ENCODE data around the gene TBC1D24.

The TBC1D24 gene

GRCh38 chr16:2518823-2519710, 44.1 kb downstream of the TBC1D24 start:
- no peak overlapping the region for H3K27ac ChIP-seq (ENCODE audit: low read length, poor library complexity, severe bottlenecking)
- H3K14ac ChIP-seq (ENCODE audit: low read length in 2 of 2): no peak overlapping the region
- no peaks in the 10 kb centered on the region for H3K27me3 ChIP-seq (ENCODE audit: control insufficient read depth in 1 of 2, insufficient read depth in 1 of 2, low read length in 2 of 2)
- H3K79me1 ChIP-seq (replicated peaks; ENCODE audit: low read length, poor library complexity, severe bottlenecking): peaks cover 12% of the 10 kb centered on the region
- H3K36me3 ChIP-seq (ENCODE audit: control insufficient read depth in 1 of 2, insufficient read depth in 2 of 2, low read depth in 1 of 2, low read length in 2 of 2): peaks cover 33 to 65% of the 10 kb centered on the region in 2 experiments
- H3K23ac ChIP-seq (ENCODE audit: low read length in 2 of 2): no peak overlapping the region
- no peak overlapping the region for H3K4me2 ChIP-seq (ENCODE audit: low read length, poor library complexity, severe bottlenecking)
- no peak overlapping the region for H3K4ac ChIP-seq (ENCODE audit: low read depth in 1 of 2, low read length in 2 of 2)
- peak overlapping the region; percentile 73 for H4K91ac ChIP-seq (ENCODE audit: low read length)
- H3K18ac ChIP-seq (ENCODE audit: low read depth in 1 of 2, low read length in 2 of 2): no peak overlapping the region
- no peak for DNase-seq
- peak overlapping the region; percentile 32 to 49 for H2BK12ac ChIP-seq (ENCODE audit: low read length in 2 of 2)
- no peaks in the 10 kb centered on the region for H3K9me3 ChIP-seq (ENCODE audit: control insufficient read depth, low read length)
- H2BK15ac ChIP-seq (ENCODE audit: low read depth, poor library complexity, severe bottlenecking): peak overlapping the region; percentile 74
- WGBS: 94% methylated on average over 39 of the region's 39 CpGs
- no peak overlapping the region for H2AFZ ChIP-seq (ENCODE audit: low read depth, low read length)
- H4K8ac ChIP-seq (ENCODE audit: low read length): peak overlapping the region; percentile 57
- peak overlapping the region in 1 of 2 experiments; percentile 44 for H3K4me3 ChIP-seq (ENCODE audit: insufficient read depth in 1 of 2, low read depth in 1 of 2, low read length in 2 of 2)
- no peak overlapping the region for H2BK120ac ChIP-seq (ENCODE audit: low read depth, low read length)
- H3K9ac ChIP-seq (ENCODE audit: low read length): peak overlapping the region; percentile 75
- no peak overlapping the region for H2AK5ac ChIP-seq (ENCODE audit: low read length, severe bottlenecking)
- H3K4me1 ChIP-seq (ENCODE audit: control insufficient read depth, insufficient read depth, low read depth, low read length): peaks cover 57% of the 10 kb centered on the region
- no peak overlapping the region for H2BK5ac ChIP-seq (ENCODE audit: low read depth, low read length, poor library complexity, severe bottlenecking)

DNA sequence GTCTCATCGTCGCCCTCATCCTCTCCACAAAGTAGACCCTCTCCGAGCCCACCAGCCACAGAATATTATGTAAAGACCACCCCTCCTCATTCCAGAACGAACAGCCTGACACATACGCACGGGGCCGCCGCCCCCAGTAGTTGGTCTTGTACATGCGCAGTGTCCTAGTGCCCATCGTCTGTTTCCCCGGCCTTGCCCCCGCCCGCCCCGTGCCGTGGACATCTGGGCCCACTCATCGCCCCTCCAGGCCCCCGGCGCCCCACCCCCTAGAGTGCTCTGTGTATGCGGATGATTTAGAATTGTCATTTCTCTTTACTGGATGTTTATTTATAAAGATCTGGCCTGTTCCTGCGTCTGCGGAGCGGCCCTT, 44.8 kb downstream of the TBC1D24 start:
- no peak overlapping the region for H2BK120ac ChIP-seq (ENCODE audit: low read depth, low read length)
- H3K23ac ChIP-seq (ENCODE audit: low read length in 2 of 2): no peak overlapping the region
- no peak overlapping the region for H3K14ac ChIP-seq (ENCODE audit: low read length in 2 of 2)
- H3K9ac ChIP-seq (ENCODE audit: low read length): peak overlapping the region; percentile 75
- peak overlapping the region in 1 of 2 experiments; percentile 49 for H2BK12ac ChIP-seq (ENCODE audit: low read length in 2 of 2)
- H3K27ac ChIP-seq (ENCODE audit: low read length, poor library complexity, severe bottlenecking): peak overlapping the region; percentile 74
- H3K79me1 ChIP-seq (replicated peaks; ENCODE audit: low read length, poor library complexity, severe bottlenecking): peaks cover 18% of the 10 kb centered on the region
- no peak overlapping the region for H2BK5ac ChIP-seq (ENCODE audit: low read depth, low read length, poor library complexity, severe bottlenecking)
- H3K36me3 ChIP-seq (ENCODE audit: control insufficient read depth in 1 of 2, insufficient read depth in 2 of 2, low read depth in 1 of 2, low read length in 2 of 2): peaks cover 40 to 71% of the 10 kb centered on the region in 2 experiments
- H2AFZ ChIP-seq (ENCODE audit: low read depth, low read length): no peak overlapping the region
- no peak for DNase-seq
- H3K27me3 ChIP-seq (ENCODE audit: control insufficient read depth in 1 of 2, insufficient read depth in 1 of 2, low read length in 2 of 2): no peaks in the 10 kb centered on the region
- peaks cover 57% of the 10 kb centered on the region for H3K4me1 ChIP-seq (ENCODE audit: control insufficient read depth, insufficient read depth, low read depth, low read length)
- peak overlapping the region in 1 of 2 experiments; percentile 44 for H3K4me3 ChIP-seq (ENCODE audit: insufficient read depth in 1 of 2, low read depth in 1 of 2, low read length in 2 of 2)
- H3K4me2 ChIP-seq (ENCODE audit: low read length, poor library complexity, severe bottlenecking): peak overlapping the region; percentile 30
- H3K4ac ChIP-seq (ENCODE audit: low read depth in 1 of 2, low read length in 2 of 2): no peak overlapping the region
- peak overlapping the region in 1 of 2 experiments; percentile 35 for H3K18ac ChIP-seq (ENCODE audit: low read depth in 1 of 2, low read length in 2 of 2)
- peak overlapping the region; percentile 44 for H2BK15ac ChIP-seq (ENCODE audit: low read depth, poor library complexity, severe bottlenecking)
- H2AK5ac ChIP-seq (ENCODE audit: low read length, severe bottlenecking): no peak overlapping the region
- WGBS: 62% methylated on average over 20 of the region's 22 CpGs
- no peak overlapping the region for H4K91ac ChIP-seq (ENCODE audit: low read length)
- H4K8ac ChIP-seq (ENCODE audit: low read length): peak overlapping the region; percentile 27
- H3K9me3 ChIP-seq (ENCODE audit: control insufficient read depth, low read length): no peaks in the 10 kb centered on the region

GRCh38 chr16:2520097-2520783, 45.3 kb downstream of the TBC1D24 start, which contains the start of gene AMDHD2:
Gene AMDHD2 (plus strand): TSS chr16:2520371. CDS start chr16:2520459, 88 bp downstream.
- peak within 1 kb of the TSS; percentile 32 to 49 for H2BK12ac ChIP-seq (ENCODE audit: low read length in 2 of 2)

More at GRCh38 chr16:2520097-2520783, 45.3 kb downstream of the TBC1D24 start, which contains the start of gene AMDHD2:
- Histone ChIP-seq H3K27ac (ENCODE audit: low read length, poor library complexity, severe bottlenecking) (peak within 1 kb of the TSS; percentile 74), H3K9me3 (ENCODE audit: control insufficient read depth, low read length) (no peaks in the 10 kb centered on the region), H3K14ac (ENCODE audit: low read length in 2 of 2) (no peak within 1 kb of the TSS), H3K36me3 (ENCODE audit: control insufficient read depth in 1 of 2, insufficient read depth in 2 of 2, low read depth in 1 of 2, low read length in 2 of 2) (peaks cover 45 to 76% of the 10 kb centered on the region in 2 experiments), H3K27me3 (ENCODE audit: control insufficient read depth in 1 of 2, insufficient read depth in 1 of 2, low read length in 2 of 2) (no peaks in the 10 kb centered on the region), H3K4ac (ENCODE audit: low read depth in 1 of 2, low read length in 2 of 2) (peak within 1 kb of the TSS in 1 of 2 experiments; percentile 2), H2AFZ (ENCODE audit: low read depth, low read length) (no peak within 1 kb of the TSS), H2BK15ac (ENCODE audit: low read depth, poor library complexity, severe bottlenecking) (peak within 1 kb of the TSS; percentile 44), H2BK5ac (ENCODE audit: low read depth, low read length, poor library complexity, severe bottlenecking) (peak within 1 kb of the TSS; percentile 67), H4K8ac (ENCODE audit: low read length) (peak within 1 kb of the TSS; percentile 86), H3K18ac (ENCODE audit: low read depth in 1 of 2, low read length in 2 of 2) (peak within 1 kb of the TSS; percentile 54 to 85), H3K9ac (ENCODE audit: low read length) (peak within 1 kb of the TSS; percentile 92), H3K79me1 (replicated peaks; ENCODE audit: low read length, poor library complexity, severe bottlenecking) (peaks cover 19% of the 10 kb centered on the region), H3K23ac (ENCODE audit: low read length in 2 of 2) (no peak within 1 kb of the TSS), H4K91ac (ENCODE audit: low read length) (peak within 1 kb of the TSS; percentile 73), H2AK5ac (ENCODE audit: low read length, severe bottlenecking) (peak within 1 kb of the TSS; percentile 41), H3K4me3 (ENCODE audit: insufficient read depth in 1 of 2, low read depth in 1 of 2, low read length in 2 of 2) (peak within 1 kb of the TSS; percentile 70 to 90), H3K4me1 (ENCODE audit: control insufficient read depth, insufficient read depth, low read depth, low read length) (peaks cover 54% of the 10 kb centered on the region), H3K4me2 (ENCODE audit: low read length, poor library complexity, severe bottlenecking) (peak within 1 kb of the TSS; percentile 74), H2BK120ac (ENCODE audit: low read depth, low read length) (peak within 1 kb of the TSS; percentile 22)
- peak; percentile 93 for DNase-seq
- under 1% methylated on average over 54 of the region's 83 CpGs for WGBS
